A673 (cell line): ENCODE data around the gene DAB2IP. TPM values are rescaled to one million over a fixed set of nuclear protein-coding genes. Genes with fewer than 3 reads are reported as not detected.

Source experiments
- BruUV-seq: library from RNA; stranded (reverse); fragments of 400-500 nt; replicated peaks from 2 replicates; lab custom pipeline; 2021; lab: Mats Ljungman, UMichigan
- CTCF ChIA-PET: fragments of 300-600 bp; sonication (Branson Sonifier 250); formaldehyde crosslinking; loops from one replicate; lab custom pipeline; 2022; ENCODE audit warnings: antibody characterized with exemption; lab: Charles Lee
- POLR2A ChIA-PET: fragments of 300-600 bp; sonication (Branson Sonifier 250); formaldehyde crosslinking; loops from one replicate; lab custom pipeline; 2022; ENCODE audit warnings: antibody characterized with exemption; ENCODE audit not compliant: low non-redundant PET; lab: Charles Lee
- DNase-seq: peaks from one replicate; pipeline ENCODE4 v3.0.0-alpha.2; 2015; ENCODE audit warnings: low spot score
- H3K27ac ChIP-seq: fragments of 200-600 bp; sonication (generic); 2 replicates; pipeline ENCODE4 v1.5.1; 2016; ENCODE audit warnings: mixed run types, low read depth, mild to moderate bottlenecking, mixed read lengths, antibody characterized with exemption, low read length; ENCODE audit not compliant: poor library complexity, severe bottlenecking
- H3K27me3 ChIP-seq: fragments of 200-600 bp; sonication (generic); replicated peaks from 2 replicates; pipeline ENCODE4 v1.6.1; 2017; ENCODE audit warnings: mixed run types, low read depth, mild to moderate bottlenecking, mixed read lengths, antibody characterized with exemption, low read length; ENCODE audit not compliant: insufficient read depth, poor library complexity
- H3K36me3 ChIP-seq: fragments of 200-600 bp; sonication (generic); 2 replicates; pipeline ENCODE4 v1.6.1; 2016; ENCODE audit warnings: mixed run types, mild to moderate bottlenecking, mixed read lengths, antibody characterized with exemption, low read length; ENCODE audit not compliant: insufficient read depth, poor library complexity, severe bottlenecking
- H3K4me1 ChIP-seq: fragments of 200-600 bp; sonication (generic); 2 replicates; pipeline ENCODE4 v1.6.1; 2017; ENCODE audit warnings: mixed run types, mild to moderate bottlenecking, mixed read lengths, antibody characterized with exemption, low read length; ENCODE audit not compliant: insufficient read depth, poor library complexity, severe bottlenecking
- H3K4me3 ChIP-seq: fragments of 200-600 bp; sonication (generic); 2 replicates; pipeline ENCODE4 v1.5.1; 2016; ENCODE audit warnings: low read depth, mixed run types, mild to moderate bottlenecking, mixed read lengths, low read length; ENCODE audit not compliant: poor library complexity, severe bottlenecking
- H3K9me3 ChIP-seq: fragments of 200-600 bp; sonication (generic); 2 replicates; pipeline ENCODE4 v1.6.1; 2016; ENCODE audit warnings: mixed run types, low read depth, mild to moderate bottlenecking, mixed read lengths, antibody characterized with exemption, low read length; ENCODE audit not compliant: poor library complexity, severe bottlenecking
- EZH2 ChIP-seq: fragments of 200-600 bp; sonication (generic); IDR thresholded peaks from 2 replicates; pipeline ENCODE4 v1.6.1; 2017; ENCODE audit warnings: borderline replicate concordance, low read depth, mild to moderate bottlenecking, mixed read lengths, antibody characterized with exemption, low read length; ENCODE audit not compliant: poor library complexity, severe bottlenecking
- intact Hi-C: fragments of 100-400 bp; cut with micrococcal nuclease; formaldehyde crosslinking; loops from one replicate; pipeline ENCODE4 v1.10.0; 2022; ENCODE audit not compliant: unreplicated experiment
- total RNA-seq: library from RNA; stranded (reverse); gene quantifications from 2 replicates; pipeline ENCODE4 v1.2.3, GENCODE V29; 2021
- TF ChIP-seq, protein P1 (sequence below): fragments of 300-800, 200-600 bp; sonication (generic); conservative IDR thresholded peaks from 2 replicates; pipeline ENCODE4 v1.5.1; 2017; ENCODE audit warnings: low read depth, mild to moderate bottlenecking, antibody characterized with exemption, low read length, moderate library complexity, mixed read lengths

The DAB2IP gene
- total RNA-seq, 1 experiment from 2014 or later, result 34.5 TPM

DNA sequence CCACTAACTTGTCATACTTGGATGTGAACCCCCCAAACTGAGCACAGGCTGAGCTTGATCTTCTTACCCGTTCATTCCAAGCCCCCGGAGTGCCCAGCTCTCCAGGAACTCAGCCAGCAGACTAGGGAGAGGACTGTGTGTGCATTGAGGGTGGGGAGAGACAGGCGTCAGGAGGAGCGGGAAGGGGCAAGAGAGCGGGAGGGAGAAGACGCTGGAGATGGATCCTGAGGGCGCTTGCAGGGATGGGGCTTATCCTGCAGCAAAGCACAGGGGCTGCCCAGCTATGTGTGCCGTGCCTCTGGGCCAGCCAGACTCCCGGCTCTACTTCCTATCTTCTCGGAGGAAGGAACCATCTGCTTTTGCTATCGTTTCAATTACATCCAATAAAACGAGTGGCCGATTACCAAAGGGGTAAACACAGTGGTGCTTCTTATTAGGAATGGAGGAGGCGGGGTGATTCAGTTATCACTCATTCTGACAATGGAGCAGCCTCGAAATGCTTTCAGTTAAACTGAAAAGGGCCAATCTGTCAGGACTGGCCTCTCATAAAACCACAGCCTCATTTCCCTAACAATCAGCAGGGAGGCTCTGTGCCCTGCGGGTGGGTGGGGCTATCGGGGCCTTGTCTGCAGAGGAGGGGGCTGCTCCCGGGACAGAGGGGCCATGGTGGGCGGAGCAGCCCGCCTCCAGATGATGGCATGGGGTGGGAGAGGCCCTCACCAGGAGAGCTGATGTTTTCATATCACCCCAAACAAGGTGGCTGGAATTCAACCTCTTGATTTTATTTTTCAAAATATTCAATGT lies 168.2 kb downstream of the DAB2IP start:
- Histone ChIP-seq H3K36me3 (no peaks in the 10 kb centered on the region), H3K27ac (no peak overlapping the region), H3K9me3 (no peaks in the 10 kb centered on the region), H3K4me1 (peaks cover 11% of the 10 kb centered on the region), H3K4me3 (no peak overlapping the region), H3K27me3 (no peaks in the 10 kb centered on the region)
- intact Hi-C loops, result no loop called here
- TF ChIP-seq, protein P1, sequence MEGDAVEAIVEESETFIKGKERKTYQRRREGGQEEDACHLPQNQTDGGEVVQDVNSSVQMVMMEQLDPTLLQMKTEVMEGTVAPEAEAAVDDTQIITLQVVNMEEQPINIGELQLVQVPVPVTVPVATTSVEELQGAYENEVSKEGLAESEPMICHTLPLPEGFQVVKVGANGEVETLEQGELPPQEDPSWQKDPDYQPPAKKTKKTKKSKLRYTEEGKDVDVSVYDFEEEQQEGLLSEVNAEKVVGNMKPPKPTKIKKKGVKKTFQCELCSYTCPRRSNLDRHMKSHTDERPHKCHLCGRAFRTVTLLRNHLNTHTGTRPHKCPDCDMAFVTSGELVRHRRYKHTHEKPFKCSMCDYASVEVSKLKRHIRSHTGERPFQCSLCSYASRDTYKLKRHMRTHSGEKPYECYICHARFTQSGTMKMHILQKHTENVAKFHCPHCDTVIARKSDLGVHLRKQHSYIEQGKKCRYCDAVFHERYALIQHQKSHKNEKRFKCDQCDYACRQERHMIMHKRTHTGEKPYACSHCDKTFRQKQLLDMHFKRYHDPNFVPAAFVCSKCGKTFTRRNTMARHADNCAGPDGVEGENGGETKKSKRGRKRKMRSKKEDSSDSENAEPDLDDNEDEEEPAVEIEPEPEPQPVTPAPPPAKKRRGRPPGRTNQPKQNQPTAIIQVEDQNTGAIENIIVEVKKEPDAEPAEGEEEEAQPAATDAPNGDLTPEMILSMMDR, result no peak
- TF ChIP-seq EZH2, result no peak
- POLR2A ChIA-PET, result no interaction called here
- no TSS peak for BruUV-seq
- DNase-seq, result peak; percentile 55
- CTCF ChIA-PET, result interaction anchor here (1.6 kb wide), 1 partner anchor 111 kb away, joined by 3 read pairs; no protein-coding TSS in a partner anchor

DNA sequence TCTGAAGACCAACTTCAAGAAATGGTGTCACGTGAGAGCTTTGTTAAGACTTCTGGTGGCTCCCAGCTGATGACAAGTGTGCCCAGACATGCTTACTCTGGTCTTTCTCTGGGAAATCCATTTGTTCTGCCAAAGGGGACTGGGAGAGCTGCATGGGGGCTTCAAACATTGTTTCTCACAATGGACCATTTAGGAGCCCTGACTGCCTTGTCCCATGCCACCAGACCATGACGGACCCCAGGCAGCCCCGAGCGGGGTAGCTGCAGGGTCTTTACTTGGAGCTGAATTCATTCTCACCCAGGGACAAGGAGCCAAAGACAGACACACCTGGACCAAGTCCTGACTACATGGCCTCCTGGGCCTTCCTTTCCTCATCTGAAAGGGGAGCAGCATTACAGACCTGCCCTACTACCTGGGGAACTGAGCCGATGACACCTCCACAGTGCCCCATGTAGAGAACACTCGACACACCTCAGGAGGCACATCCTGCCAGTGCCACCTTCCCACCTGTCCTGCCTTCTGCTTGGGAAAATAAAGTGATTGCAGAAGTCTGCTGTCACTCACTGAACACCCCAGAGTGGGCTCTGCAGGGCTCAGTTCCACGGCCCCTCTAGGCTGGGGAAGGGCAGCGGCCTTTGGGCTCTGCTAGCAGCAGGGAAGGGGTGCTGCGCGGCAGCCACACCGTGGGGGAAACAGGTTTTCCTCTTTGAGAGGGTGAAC lies 169.0 kb downstream of the DAB2IP start:
- intact Hi-C loops, result no loop called here
- Histone ChIP-seq H3K4me1 (peaks cover 11% of the 10 kb centered on the region), H3K36me3 (no peaks in the 10 kb centered on the region), H3K9me3 (no peaks in the 10 kb centered on the region), H3K27ac (no peak overlapping the region), H3K4me3 (no peak overlapping the region), H3K27me3 (no peaks in the 10 kb centered on the region)
- CTCF ChIA-PET, result interaction anchor here (1.6 kb wide), 1 partner anchor 110 kb away, joined by 3 read pairs; no protein-coding TSS in a partner anchor
- POLR2A ChIA-PET, result no interaction called here
- TF ChIP-seq, protein P1, result no peak
- TF ChIP-seq EZH2, result no peak
- no peak for DNase-seq
- no TSS peak for BruUV-seq

DNA sequence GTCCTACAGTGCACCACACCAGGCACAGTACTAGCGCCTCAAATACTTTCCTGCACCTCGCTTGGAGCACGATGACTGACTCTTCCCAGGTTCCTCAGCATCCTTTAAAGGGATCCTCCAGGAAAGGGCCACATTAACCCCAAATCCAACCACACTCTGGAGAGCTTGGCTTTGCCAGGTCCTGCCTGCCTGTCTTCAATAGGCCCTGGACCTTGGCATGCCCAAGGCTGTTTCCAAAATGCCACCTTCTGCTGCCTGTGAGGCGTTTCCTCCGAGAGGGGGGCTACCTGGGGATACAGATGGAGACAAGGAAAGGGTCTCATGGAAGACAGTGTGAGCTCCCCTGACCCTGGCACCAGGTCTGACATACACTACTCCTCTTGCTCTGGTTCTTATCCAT lies 169.9 kb downstream of the DAB2IP start:
- DNase-seq, result no peak
- Histone ChIP-seq H3K27ac (no peak overlapping the region), H3K4me3 (no peak overlapping the region), H3K27me3 (no peaks in the 10 kb centered on the region), H3K4me1 (peaks cover 11% of the 10 kb centered on the region), H3K36me3 (no peaks in the 10 kb centered on the region), H3K9me3 (no peaks in the 10 kb centered on the region)
- CTCF ChIA-PET, result no interaction called here
- no TSS peak for BruUV-seq
- no peak for TF ChIP-seq EZH2
- TF ChIP-seq, protein P1, result no peak
- intact Hi-C loops, result no loop called here
- POLR2A ChIA-PET, result no interaction called here
